Kidney epithelial cell (primary cell): Measurements from ENCODE around the gene KLHL3. TPM values are rescaled to one million over a fixed set of nuclear protein-coding genes. Genes with fewer than 3 reads are reported as not detected.

Experiments used
- DNase-seq: peaks from one replicate; pipeline ENCODE4 v3.0.0-alpha.2; 2010; ENCODE audit warnings: low read depth
- H3K27me3 ChIP-seq: 2 replicates; pipeline ENCODE4 v1.6.0; 2011; ENCODE audit warnings: low read length; ENCODE audit not compliant: control insufficient read depth, insufficient read depth
- H3K36me3 ChIP-seq: 2 replicates; pipeline ENCODE4 v1.5.1; 2011; ENCODE audit warnings: low read length; ENCODE audit not compliant: control insufficient read depth, insufficient read depth
- H3K4me3 ChIP-seq: 2 replicates; pipeline ENCODE4 v1.5.1; 2011; ENCODE audit warnings: low read depth, mild to moderate bottlenecking, control low read depth, low read length
- CTCF ChIP-seq: IDR thresholded peaks from 2 replicates; pipeline ENCODE4 v1.5.1; 2011; ENCODE audit warnings: mild to moderate bottlenecking, moderate library complexity, low read length, control low read depth, inconsistent platforms; ENCODE audit not compliant: insufficient read depth, poor library complexity, severe bottlenecking
- total RNA-seq: library from RNA; depleted of rRNA; stranded (reverse); fragments of >200 nt; gene quantifications from 2 replicates; pipeline ENCODE4 v1.2.3, GENCODE V29; 2015

KLHL3 gene
- total RNA-seq, 1 donor from 2014 or later, result 2.8 TPM

DNA sequence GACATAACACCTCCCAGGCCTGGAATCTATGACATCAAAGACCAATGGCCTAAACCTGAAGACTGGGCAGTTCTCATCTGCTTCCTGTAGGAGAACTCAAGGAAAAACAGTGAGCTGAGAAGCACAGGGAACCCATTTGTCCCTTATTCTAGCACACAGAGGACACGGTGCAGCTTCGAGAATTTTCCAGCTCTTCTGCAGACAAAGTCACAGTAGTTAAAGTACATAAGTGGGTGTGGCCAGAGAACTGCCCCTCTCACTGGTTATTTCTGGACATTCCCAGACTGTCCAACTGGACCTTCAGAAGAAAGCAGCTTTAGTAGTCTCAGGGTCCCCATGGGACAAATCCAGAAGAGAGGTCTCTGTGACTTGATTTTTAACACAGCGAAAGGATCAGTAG lies 114.6 kb downstream of the KLHL3 start:
- no peak for TF ChIP-seq CTCF
- Histone ChIP-seq H3K27me3 (no peaks in the 10 kb centered on the region), H3K4me3 (no peak overlapping the region), H3K36me3 (no peaks in the 10 kb centered on the region)
- no peak for DNase-seq

GRCh38 chr5:137619191-137619870 lies 116.6 kb downstream of the KLHL3 start:
- TF ChIP-seq CTCF, result no peak
- Histone ChIP-seq H3K27me3 (no peaks in the 10 kb centered on the region), H3K4me3 (no peak overlapping the region), H3K36me3 (no peaks in the 10 kb centered on the region)
- peak; percentile 23 for DNase-seq

DNA sequence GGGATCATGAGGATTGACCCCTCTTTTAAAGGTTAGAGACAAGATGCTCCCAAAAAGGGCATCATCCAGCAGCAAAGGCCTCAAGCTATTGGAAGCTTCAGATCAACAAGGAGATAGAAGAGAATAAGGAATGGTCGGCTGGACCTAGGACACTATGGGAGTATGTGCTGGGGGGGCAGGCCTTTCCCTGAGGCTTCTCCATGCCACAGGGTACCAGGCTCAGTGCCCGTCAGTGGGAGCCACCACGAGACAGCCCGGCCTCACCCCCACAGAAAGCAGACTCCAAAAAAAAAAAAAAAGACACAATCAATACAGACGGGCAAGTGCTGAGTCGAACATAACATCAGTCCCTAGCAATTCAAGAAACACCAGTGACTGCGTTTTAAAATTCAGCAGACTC lies 117.4 kb downstream of the KLHL3 start:
- no peaks in the 10 kb centered on the region for H3K36me3 ChIP-seq
- no peaks in the 10 kb centered on the region for H3K27me3 ChIP-seq
- H3K4me3 ChIP-seq, result no peak overlapping the region
- TF ChIP-seq CTCF, result no peak
- DNase-seq, result no peak

- no peaks in the 10 kb centered on the region for H3K27me3 ChIP-seq
- H3K36me3 ChIP-seq, result no peaks in the 10 kb centered on the region
- H3K4me3 ChIP-seq, result no peak overlapping the region
- DNase-seq, result peak; percentile 51
- TF ChIP-seq CTCF, result no peak
These were observed 118.2 kb downstream of the KLHL3 start for GRCh38 chr5:137617528-137618205.

- Histone ChIP-seq H3K4me3 (no peak overlapping the region), H3K36me3 (no peaks in the 10 kb centered on the region), H3K27me3 (no peaks in the 10 kb centered on the region)
- no peak for TF ChIP-seq CTCF
- no peak for DNase-seq
These were observed 119.8 kb downstream of the KLHL3 start for GRCh38 chr5:137616046-137616445.
